ENCODE measurements around the gene LYPD4.

DNA sequence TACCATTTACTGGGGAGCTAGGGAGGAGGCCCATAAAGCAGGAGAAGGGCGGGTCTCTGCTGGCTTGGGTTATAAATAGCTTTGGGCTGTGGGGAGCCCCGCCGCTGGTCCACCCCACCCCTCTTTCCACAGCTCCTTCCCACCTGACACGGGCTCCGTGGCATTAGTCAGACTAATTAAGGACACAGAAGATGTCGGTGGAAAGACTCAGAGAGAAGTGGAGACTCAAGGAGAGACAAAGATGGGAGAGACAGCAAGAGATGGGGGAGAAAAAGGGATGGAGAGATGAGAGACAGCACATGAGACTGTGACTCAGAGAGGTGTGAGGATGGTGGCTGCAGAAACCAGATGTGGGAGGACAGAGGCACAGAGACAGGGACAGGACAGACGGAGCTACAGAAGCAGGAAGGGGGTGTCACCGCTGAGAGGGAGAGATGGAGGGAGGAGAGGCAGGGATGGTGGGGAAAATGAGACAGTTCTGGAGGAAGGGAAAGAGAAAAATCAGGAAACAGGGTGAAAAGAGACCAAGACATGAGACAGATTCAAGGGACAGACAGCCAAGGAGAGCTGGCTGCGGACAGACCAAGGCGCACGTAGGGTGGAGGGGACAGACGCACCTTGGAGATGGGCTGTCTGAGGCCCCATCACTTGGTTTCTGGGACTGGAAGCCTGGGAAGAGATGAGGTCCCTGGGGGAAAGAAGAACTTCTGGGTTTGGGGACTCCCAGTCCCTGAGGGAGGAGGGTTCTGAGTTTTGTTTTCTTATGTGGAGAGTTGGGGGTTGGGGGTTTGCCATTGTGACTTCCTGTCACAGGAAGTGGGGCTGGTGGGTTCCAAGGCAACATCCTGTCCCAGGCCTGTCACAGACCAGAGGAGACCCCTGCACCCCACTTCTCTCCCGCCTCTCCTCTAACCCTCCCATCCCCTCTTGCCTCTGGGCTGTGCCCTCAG, 42.6 kb upstream of the LYPD4 start:
- TF ChIP-seq, protein P1, sequence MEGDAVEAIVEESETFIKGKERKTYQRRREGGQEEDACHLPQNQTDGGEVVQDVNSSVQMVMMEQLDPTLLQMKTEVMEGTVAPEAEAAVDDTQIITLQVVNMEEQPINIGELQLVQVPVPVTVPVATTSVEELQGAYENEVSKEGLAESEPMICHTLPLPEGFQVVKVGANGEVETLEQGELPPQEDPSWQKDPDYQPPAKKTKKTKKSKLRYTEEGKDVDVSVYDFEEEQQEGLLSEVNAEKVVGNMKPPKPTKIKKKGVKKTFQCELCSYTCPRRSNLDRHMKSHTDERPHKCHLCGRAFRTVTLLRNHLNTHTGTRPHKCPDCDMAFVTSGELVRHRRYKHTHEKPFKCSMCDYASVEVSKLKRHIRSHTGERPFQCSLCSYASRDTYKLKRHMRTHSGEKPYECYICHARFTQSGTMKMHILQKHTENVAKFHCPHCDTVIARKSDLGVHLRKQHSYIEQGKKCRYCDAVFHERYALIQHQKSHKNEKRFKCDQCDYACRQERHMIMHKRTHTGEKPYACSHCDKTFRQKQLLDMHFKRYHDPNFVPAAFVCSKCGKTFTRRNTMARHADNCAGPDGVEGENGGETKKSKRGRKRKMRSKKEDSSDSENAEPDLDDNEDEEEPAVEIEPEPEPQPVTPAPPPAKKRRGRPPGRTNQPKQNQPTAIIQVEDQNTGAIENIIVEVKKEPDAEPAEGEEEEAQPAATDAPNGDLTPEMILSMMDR (conservative IDR thresholded peaks at IDR 0.05) = no peak
- no peak for TF ChIP-seq EZH2 (IDR thresholded peaks at IDR 0.05; ENCODE audit: low read depth)

Data from PC-9 (cell line).